GM18520 (cell line): ENCODE data around the gene MYO10.

ENCODE experiments used
- ATAC-seq: cut with Tn5 transposase; IDR thresholded peaks from one replicate; pipeline ENCODE4 v1.9.1; 2021; ENCODE audit not compliant: unreplicated experiment

Gene MYO10

GRCh38 chr5:16918156-16918555 lies 17.9 kb downstream of the MYO10 start:
- no peak for ATAC-seq

GRCh38 chr5:16916262-16916878 lies 19.7 kb downstream of the MYO10 start:
- no peak for ATAC-seq

- no peak for ATAC-seq
Measured at GRCh38 chr5:16914584-16914983, 21.5 kb downstream of the MYO10 start.

GRCh38 chr5:16914108-16914435 lies 22.0 kb downstream of the MYO10 start:
- no peak for ATAC-seq

- no peak for ATAC-seq
Measured at GRCh38 chr5:16913187-16914107, 22.6 kb downstream of the MYO10 start.

- ATAC-seq = no peak
Measured at GRCh38 chr5:16912080-16912479, 24.0 kb downstream of the MYO10 start.

- no peak for ATAC-seq
Measured at GRCh38 chr5:16909464-16909863, 26.6 kb downstream of the MYO10 start.

- ATAC-seq = no peak
Measured at GRCh38 chr5:16907270-16907669, 28.8 kb downstream of the MYO10 start.

- ATAC-seq = no peak
Measured at GRCh38 chr5:16906255-16906654, 29.8 kb downstream of the MYO10 start.

GRCh38 chr5:16903480-16904300 lies 32.4 kb downstream of the MYO10 start:
- ATAC-seq = no peak

GRCh38 chr5:16902846-16903245 lies 33.2 kb downstream of the MYO10 start:
- no peak for ATAC-seq

GRCh38 chr5:16901021-16901644 lies 35.0 kb downstream of the MYO10 start:
- ATAC-seq = no peak

GRCh38 chr5:16899171-16899570 lies 36.9 kb downstream of the MYO10 start:
- ATAC-seq = no peak

- no peak for ATAC-seq
Measured at GRCh38 chr5:16897800-16898199, 38.3 kb downstream of the MYO10 start.

- no peak for ATAC-seq
Measured at GRCh38 chr5:16897284-16897704, 38.8 kb downstream of the MYO10 start.

GRCh38 chr5:16896767-16897166 lies 39.3 kb downstream of the MYO10 start:
- ATAC-seq = no peak

- ATAC-seq = no peak
Measured at GRCh38 chr5:16894236-16895057, 41.6 kb downstream of the MYO10 start.

- ATAC-seq = no peak
Measured at GRCh38 chr5:16891033-16891432, 45.1 kb downstream of the MYO10 start.

- no peak for ATAC-seq
Measured at GRCh38 chr5:16889972-16890519, 46.0 kb downstream of the MYO10 start.
